ENCODE data around the gene SLC10A6.

GRCh38 chr4:86870442-86871069 lies 21.4 kb upstream of the SLC10A6 start:
- no peak for TF ChIP-seq POLR2AphosphoS5 (IDR thresholded peaks at IDR 0.05; ENCODE audit: borderline replicate concordance, low read depth, low read length)
- no peak for TF ChIP-seq EZH2 (IDR thresholded peaks at IDR 0.05)
